HCT116 (cell line): ENCODE results near the gene SLC6A13. TPM values are rescaled to one million over a fixed set of nuclear protein-coding genes. Genes with fewer than 3 reads are reported as not detected.

ENCODE experiments used
- ATAC-seq: fragments of 200-7000 bp; cut with Tn5 transposase; 2 replicates; pipeline ENCODE4 v1.9.1; 2020; ENCODE audit warnings: mild to moderate bottlenecking, moderate library complexity
- BruUV-seq: library from RNA; stranded (reverse); fragments of 400-500 nt; replicated peaks from 2 replicates; lab custom pipeline; 2021; lab: Mats Ljungman, UMichigan
- CTCF ChIA-PET: fragments of 300-600 bp; sonication (Branson Sonifier 250); formaldehyde crosslinking; loops from one replicate; lab custom pipeline; 2021; ENCODE audit warnings: antibody characterized with exemption; lab: Charles Lee
- POLR2A ChIA-PET: fragments of 300-600, 350-600 bp; sonication (Branson Sonifier 250); formaldehyde crosslinking; loops from one replicate; lab custom pipeline; 2021; ENCODE audit warnings: antibody characterized with exemption; lab: Charles Lee
- RAD21 ChIA-PET, 2 experiments: fragments of 300-600 bp; sonication (Branson Sonifier 250); formaldehyde crosslinking; loops; one replicate each; lab custom pipeline; 2023; ENCODE audit warnings: low total read pairs in 2 of 2; ENCODE audit not compliant: uncharacterized antibody in 2 of 2, unreplicated experiment in 2 of 2, low non-redundant PET in 1 of 2; lab: Charles Lee
- DNase-seq: peaks from one replicate; pipeline ENCODE4 v3.0.0-alpha.2; 2010; ENCODE audit warnings: low read depth, low spot score
- H2AFZ ChIP-seq: fragments of 200-600 bp; shearing (Covaris generic), sonication (generic); 2 replicates; pipeline ENCODE4 v1.6.1; 2017; ENCODE audit warnings: low read depth, mixed run types, mixed read lengths, antibody characterized with exemption, low read length; ENCODE audit not compliant: poor library complexity, severe bottlenecking
- H3K27ac ChIP-seq: 2 replicates; pipeline ENCODE4 v1.5.1; 2012; ENCODE audit warnings: low read depth, low read length
- H3K27me3 ChIP-seq: fragments of 200-600 bp; sonication (generic); 2 replicates; pipeline ENCODE4 v1.6.1; 2016; ENCODE audit warnings: mixed run types, low read length, mixed read lengths; ENCODE audit not compliant: insufficient read depth
- H3K36me3 ChIP-seq, 2 experiments: fragments of 200-500 bp in 1 of 2; fragments of 200-600 bp in 1 of 2; sonication (Bioruptor generic) in 1 of 2; sonication (generic) in 1 of 2; 2 replicates each; pipeline versions ENCODE4 v1.5.1 to v1.6.1; 2014 to 2016; ENCODE audit warnings: low read length in 2 of 2, inconsistent platforms in 1 of 2, mixed read lengths in 1 of 2, mixed run types in 1 of 2; ENCODE audit not compliant: insufficient read depth in 2 of 2, control insufficient read depth in 1 of 2
- H3K4me1 ChIP-seq, 2 experiments: fragments of 200-600 bp in 1 of 2; sonication (generic) in 1 of 2; 2 replicates each; pipeline versions ENCODE4 v1.5.1 to v1.6.1; 2012 to 2017; ENCODE audit warnings: low read length in 2 of 2, inconsistent platforms in 1 of 2, mild to moderate bottlenecking in 1 of 2, mixed read lengths in 1 of 2, mixed run types in 1 of 2, moderate library complexity in 1 of 2; ENCODE audit not compliant: insufficient read depth in 2 of 2, control insufficient read depth in 1 of 2
- H3K4me2 ChIP-seq: fragments of 200-600 bp; sonication (generic); 2 replicates; pipeline ENCODE4 v1.6.1; 2017; ENCODE audit warnings: mixed run types, low read length, mixed read lengths
- H3K4me3 ChIP-seq, 2 experiments: fragments of 200-600 bp in 1 of 2; sonication (generic) in 1 of 2; replicated peaks in 1 of 2; 2 replicates each; pipeline ENCODE4 v1.5.1; 2011 to 2016; ENCODE audit warnings: low read length in 2 of 2, control low read depth in 1 of 2, low read depth in 1 of 2, mild to moderate bottlenecking in 1 of 2, mixed read lengths in 1 of 2, mixed run types in 1 of 2
- H3K79me2 ChIP-seq: fragments of 200-600 bp; sonication (generic); 2 replicates; pipeline ENCODE4 v1.6.1; 2017; ENCODE audit warnings: mild to moderate bottlenecking, mixed run types, low read length, moderate library complexity, mixed read lengths; ENCODE audit not compliant: insufficient read depth
- H3K9ac ChIP-seq: fragments of 200-600 bp; sonication (generic); 2 replicates; pipeline ENCODE4 v1.6.1; 2016; ENCODE audit warnings: low read length, mixed read lengths
- H3K9me2 ChIP-seq: fragments of 200-600 bp; sonication (generic), shearing (Covaris generic); 2 replicates; pipeline ENCODE4 v1.6.1; 2017; ENCODE audit warnings: mixed run types, mild to moderate bottlenecking, moderate library complexity; ENCODE audit not compliant: insufficient read depth
- H3K9me3 ChIP-seq, 2 experiments: fragments of 200-500 bp in 1 of 2; fragments of 200-600 bp in 1 of 2; sonication (Bioruptor generic) in 1 of 2; sonication (generic) in 1 of 2; 2 replicates each; pipeline ENCODE4 v1.6.1; 2014 to 2017; ENCODE audit warnings: low read length in 2 of 2, mixed read lengths in 2 of 2, inconsistent platforms in 1 of 2, low read depth in 1 of 2, mild to moderate bottlenecking in 1 of 2, mixed run types in 1 of 2, moderate library complexity in 1 of 2; ENCODE audit not compliant: control insufficient read depth in 1 of 2, insufficient read depth in 1 of 2
- H4K20me1 ChIP-seq: fragments of 200-600 bp; sonication (generic), shearing (Covaris generic); 2 replicates; pipeline ENCODE4 v1.6.1; 2017; ENCODE audit warnings: mixed run types, mild to moderate bottlenecking, moderate library complexity; ENCODE audit not compliant: insufficient read depth
- ATF3 ChIP-seq: IDR thresholded peaks from 2 replicates; pipeline ENCODE4 v1.6.1; 2012
- CEBPB ChIP-seq: IDR thresholded peaks from 2 replicates; pipeline ENCODE4 v1.6.1; 2012; ENCODE audit warnings: low read depth
- CTCF ChIP-seq, 3 experiments: fragments of 200-600 bp in 1 of 3; sonication (generic) in 1 of 3; IDR thresholded peaks in 2 of 3; conservative IDR thresholded peaks in 1 of 3; 2 replicates each; pipeline ENCODE4 v1.5.1; 2012 to 2017; ENCODE audit warnings: low read depth in 2 of 3, low read length in 2 of 3, antibody characterized with exemption in 1 of 3, borderline replicate concordance in 1 of 3, control low read depth in 1 of 3, mild to moderate bottlenecking in 1 of 3, mixed read lengths in 1 of 3, mixed run types in 1 of 3, moderate library complexity in 1 of 3; ENCODE audit not compliant: insufficient read depth in 1 of 3
- EZH2phosphoT487 ChIP-seq: fragments of 200-600 bp; IDR thresholded peaks from 2 replicates; pipeline ENCODE4 v1.6.1; 2018; ENCODE audit warnings: antibody characterized with exemption, borderline replicate concordance
- JUND ChIP-seq: IDR thresholded peaks from 2 replicates; pipeline ENCODE4 v1.6.1; 2012
- POLR2A ChIP-seq: IDR thresholded peaks from 2 replicates; pipeline ENCODE4 v1.7.0; 2011; ENCODE audit warnings: borderline replicate concordance; ENCODE audit not compliant: insufficient read depth, insufficient read length; ENCODE audit errors: extremely low read depth
- POLR2AphosphoS5 ChIP-seq: IDR thresholded peaks from 2 replicates; pipeline ENCODE4 v1.6.1; 2011; ENCODE audit warnings: mild to moderate bottlenecking, low read depth, low read length, moderate library complexity
- SIN3A ChIP-seq: IDR thresholded peaks from 2 replicates; pipeline ENCODE4 v1.6.1; 2012; ENCODE audit warnings: low read depth
- SP1 ChIP-seq: IDR thresholded peaks from 2 replicates; pipeline ENCODE4 v1.6.1; 2012; ENCODE audit warnings: low read depth
- ZFX ChIP-seq: fragments of 450-650 bp; IDR thresholded peaks from 2 replicates; pipeline ENCODE4 v1.6.1; 2017
- intact Hi-C: fragments of 100-400 bp; cut with micrococcal nuclease; formaldehyde crosslinking; loops from 2 replicates; pipeline ENCODE4 v1.10.0; 2022
- total RNA-seq: library from RNA; stranded (reverse); gene quantifications from one replicate; pipeline ENCODE4 v1.2.1, GENCODE V29; 2021; ENCODE audit not compliant: unreplicated experiment

Gene SLC6A13
- total RNA-seq, 1 experiment from 2014 or later: 0.39 TPM

GRCh38 chr12:220946-221550 is 41.6 kb downstream of the SLC6A13 start:
- POLR2A ChIA-PET: no interaction called here
- intact Hi-C loops: no loop called here
- ATAC-seq: no peak

More at GRCh38 chr12:220946-221550, 41.6 kb downstream of the SLC6A13 start:
- Histone ChIP-seq H3K4me1 (peaks cover 0 to 6% of the 10 kb centered on the region in 2 experiments; a peak in 1 of 4 replicates), H2AFZ (no peak overlapping the region), H4K20me1 (no peaks in the 10 kb centered on the region), H3K9me3 (no peaks in the 10 kb centered on the region), H3K27ac (no peak overlapping the region), H3K36me3 (no peaks in the 10 kb centered on the region), H3K79me2 (no peaks in the 10 kb centered on the region), H3K9ac (no peak overlapping the region), H3K9me2 (no peaks in the 10 kb centered on the region), H3K4me2 (no peak overlapping the region), H3K27me3 (no peaks in the 10 kb centered on the region), H3K4me3 (no peak overlapping the region)
- no TSS peak for BruUV-seq
- ChIA-PET RAD21 (no interaction called here), CTCF (no interaction called here)
- no peak for TF ChIP-seq JUND
- no peak for TF ChIP-seq POLR2AphosphoS5
- no peak for TF ChIP-seq SIN3A
- TF ChIP-seq ATF3: no peak
- no peak for TF ChIP-seq POLR2A
- no peak for TF ChIP-seq SP1
- TF ChIP-seq ZFX: no peak
- TF ChIP-seq CTCF (IDR thresholded peaks at IDR 0.05 in 2 of 3, conservative IDR thresholded peaks at IDR 0.05 in 1 of 3; ENCODE audit: borderline replicate concordance in 1 of 3, insufficient read depth in 1 of 3, low read depth in 2 of 3, low read length in 2 of 3): no peak
- no peak for TF ChIP-seq CEBPB
- TF ChIP-seq EZH2phosphoT487: no peak
- no peak for DNase-seq
